ENCODE measurements around the gene PHF20.
"Not testable (repeated sequence)": the region's sequence is repeated elsewhere in the genome, so short reads cannot be mapped to it uniquely, and the experiment has no call there.

The PHF20 gene

GRCh38 chr20:35739294-35740163 lies 32.3 kb upstream of the PHF20 start:
- no peak for DNase-seq (ENCODE audit: low spot score)

- peak; percentile 94 for DNase-seq (ENCODE audit: low spot score)
Observed at GRCh38 chr20:35741892-35742740, 29.7 kb upstream of the PHF20 start, which contains the start of gene RBM39. Gene RBM39, minus strand, starts transcription at chr20:35742260. Its CDS starts 1,386 bp downstream, at chr20:35740874.

GRCh38 chr20:35742741-35743523 lies 28.9 kb upstream of the PHF20 start:
- DNase-seq (ENCODE audit: low spot score) = no peak

- no peak for DNase-seq (ENCODE audit: low spot score)
Observed at GRCh38 chr20:35743693-35744491, 27.9 kb upstream of the PHF20 start.

- DNase-seq (ENCODE audit: low spot score) = not testable (repeated sequence)
Observed at GRCh38 chr20:35744492-35744841, 27.3 kb upstream of the PHF20 start.

- DNase-seq (ENCODE audit: low spot score) = no peak
Observed at GRCh38 chr20:35750611-35751010, 21.2 kb upstream of the PHF20 start.

- no peak for DNase-seq (ENCODE audit: low spot score)
Observed at GRCh38 chr20:35756404-35756803, 15.4 kb upstream of the PHF20 start.

- no peak for DNase-seq (ENCODE audit: low spot score)
Observed at GRCh38 chr20:35757098-35757705, 14.6 kb upstream of the PHF20 start.

- not testable (repeated sequence) for DNase-seq (ENCODE audit: low spot score)
Observed at GRCh38 chr20:35761548-35761947, 10.3 kb upstream of the PHF20 start.

GRCh38 chr20:35762461-35762860 lies 9.4 kb upstream of the PHF20 start:
- no peak for DNase-seq (ENCODE audit: low spot score)

GRCh38 chr20:35764936-35765335 lies 6.9 kb upstream of the PHF20 start:
- DNase-seq (ENCODE audit: low spot score) = not testable (repeated sequence)

- no peak for DNase-seq (ENCODE audit: low spot score)
Observed at GRCh38 chr20:35766843-35767242, 5.0 kb upstream of the PHF20 start.

- DNase-seq (ENCODE audit: low spot score) = no peak
Observed at GRCh38 chr20:35767683-35768481, 3.9 kb upstream of the PHF20 start.

- peak; percentile 83 for DNase-seq (ENCODE audit: low spot score)
Observed at GRCh38 chr20:35768731-35769664, 2.8 kb upstream of the PHF20 start.

- DNase-seq (ENCODE audit: low spot score) = no peak
Observed at GRCh38 chr20:35771367-35771688, 487 bp upstream of the PHF20 start.

GRCh38 chr20:35772563-35773058 lies 796 bp downstream of the PHF20 start:
- DNase-seq (ENCODE audit: low spot score) = peak; percentile 3

GRCh38 chr20:35773154-35773751 lies 1.4 kb downstream of the PHF20 start:
- DNase-seq (ENCODE audit: low spot score) = peak; percentile 5

GRCh38 chr20:35774391-35774790 lies 2.6 kb downstream of the PHF20 start:
- DNase-seq (ENCODE audit: low spot score) = no peak

Measured in AG08396 (cell line).